Measurements from ENCODE around the gene DCK. TPM values are rescaled to one million over a fixed set of nuclear protein-coding genes. Genes with fewer than 3 reads are reported as not detected.
A peak's percentile ranks its signal among the peaks of the same experiment; 100 is the strongest.

DCK gene
- polyA plus RNA-seq, 1 experiment, result 9.8 TPM

- no peak overlapping the region for H3K27ac ChIP-seq (ENCODE audit: low read depth, low read length)
- H3K9me3 ChIP-seq (ENCODE audit: control insufficient read depth, insufficient read depth, low read length), result no peaks in the 10 kb centered on the region; the same call in 1 of the 2 replicates
- H3K4me3 ChIP-seq (ENCODE audit: low read depth, low read length), result no peak overlapping the region
- TF ChIP-seq CTCF (IDR thresholded peaks at IDR 0.05; ENCODE audit: low read depth, low read length), result no peak
- no peaks in the 10 kb centered on the region for H3K27me3 ChIP-seq (ENCODE audit: control insufficient read depth, insufficient read depth, low read length)
- DNase-seq (ENCODE audit: low read depth, low spot score), result no peak
- CTCF ChIA-PET, result interaction anchor here (1.0 kb wide), 1 partner anchor 297 kb away, joined by 3 read pairs; no protein-coding TSS in a partner anchor
- POLR2A ChIA-PET, result no interaction called here
Observed at GRCh38 chr4:70948665-70949260, 44.7 kb upstream of the DCK start.

- no peak overlapping the region for H3K27ac ChIP-seq (ENCODE audit: low read depth, low read length)
- ChIA-PET POLR2A (no interaction called here), CTCF (interaction anchor here (0.6 kb wide), 1 partner anchor 56 kb away, joined by 3 read pairs; no protein-coding TSS in a partner anchor)
- no peak for TF ChIP-seq CTCF (IDR thresholded peaks at IDR 0.05; ENCODE audit: low read depth, low read length)
- no peaks in the 10 kb centered on the region for H3K27me3 ChIP-seq (ENCODE audit: control insufficient read depth, insufficient read depth, low read length)
- H3K9me3 ChIP-seq (ENCODE audit: control insufficient read depth, insufficient read depth, low read length), result no peaks in the 10 kb centered on the region
- no peak for DNase-seq (ENCODE audit: low read depth, low spot score)
- H3K4me3 ChIP-seq (ENCODE audit: low read depth, low read length), result no peak overlapping the region
Observed at GRCh38 chr4:70954032-70954431, 39.4 kb upstream of the DCK start.

- POLR2A ChIA-PET, result interaction anchor here (0.6 kb wide), 1 partner anchor 20 kb away, joined by 3 read pairs; no protein-coding TSS in a partner anchor
- no peaks in the 10 kb centered on the region for H3K9me3 ChIP-seq (ENCODE audit: control insufficient read depth, insufficient read depth, low read length)
- H3K27me3 ChIP-seq (ENCODE audit: control insufficient read depth, insufficient read depth, low read length), result no peaks in the 10 kb centered on the region
- H3K27ac ChIP-seq (ENCODE audit: low read depth, low read length), result no peak overlapping the region
- no peak for TF ChIP-seq CTCF (IDR thresholded peaks at IDR 0.05; ENCODE audit: low read depth, low read length)
- H3K4me3 ChIP-seq (ENCODE audit: low read depth, low read length), result no peak overlapping the region
- CTCF ChIA-PET, result interaction anchor here (0.6 to 1.6 kb wide), 4 partner anchors 12 to 292 kb away, joined by 3 to 6 read pairs (median 4); no protein-coding TSS in a partner anchor
- no peak for DNase-seq (ENCODE audit: low read depth, low spot score)
Observed at GRCh38 chr4:70956549-70957210, 36.8 kb upstream of the DCK start.

- DNase-seq (ENCODE audit: low read depth, low spot score), result peak; percentile 39
- POLR2A ChIA-PET, result interaction anchor here (0.9 to 2.2 kb wide), 3 partner anchors 14 to 57 kb away, joined by 3 to 4 read pairs (median 4); partner anchors contain the start of genes DCK and MOB1B
- no peak overlapping the region for H3K4me3 ChIP-seq (ENCODE audit: low read depth, low read length)
- no peaks in the 10 kb centered on the region for H3K27me3 ChIP-seq (ENCODE audit: control insufficient read depth, insufficient read depth, low read length)
- peak overlapping the region; percentile 58 for H3K27ac ChIP-seq (ENCODE audit: low read depth, low read length)
- TF ChIP-seq CTCF (IDR thresholded peaks at IDR 0.05; ENCODE audit: low read depth, low read length), result no peak
- CTCF ChIA-PET, result interaction anchor here (1.5 to 1.6 kb wide), 2 partner anchors 16 to 52 kb away, joined by 3 to 6 read pairs; no protein-coding TSS in a partner anchor
- no peaks in the 10 kb centered on the region for H3K9me3 ChIP-seq (ENCODE audit: control insufficient read depth, insufficient read depth, low read length)
Observed at GRCh38 chr4:70958681-70959080, 34.8 kb upstream of the DCK start.

- DNase-seq (ENCODE audit: low read depth, low spot score), result no peak
- CTCF ChIA-PET, result interaction anchor here (0.9 to 1.2 kb wide), 2 partner anchors 9 to 41 kb away, joined by 3 to 6 read pairs; no protein-coding TSS in a partner anchor
Observed at GRCh38 chr4:70969076-70969475, 24.4 kb upstream of the DCK start.

More at GRCh38 chr4:70969076-70969475, 24.4 kb upstream of the DCK start:
- H3K4me3 ChIP-seq (ENCODE audit: low read depth, low read length), result no peak overlapping the region
- no peak overlapping the region for H3K27ac ChIP-seq (ENCODE audit: low read depth, low read length)
- no peaks in the 10 kb centered on the region for H3K27me3 ChIP-seq (ENCODE audit: control insufficient read depth, insufficient read depth, low read length)
- POLR2A ChIA-PET, result no interaction called here
- TF ChIP-seq CTCF (IDR thresholded peaks at IDR 0.05; ENCODE audit: low read depth, low read length), result no peak
- no peaks in the 10 kb centered on the region for H3K9me3 ChIP-seq (ENCODE audit: control insufficient read depth, insufficient read depth, low read length)

Data from AG04450 (cell line).